Activated B cell treated with CpG ODN at 0.5 μM for 24 hours (primary cell): ENCODE data around the gene REG1B. TPM values are rescaled to one million over a fixed set of nuclear protein-coding genes. Genes with fewer than 3 reads are reported as not detected.

Experiments used
- ATAC-seq: fragments of 200-7000 bp; cut with Tn5 transposase; one replicate; pipeline ENCODE4 v1.10.0; 2021; ENCODE audit warnings: low read depth, mild to moderate bottlenecking, moderate library complexity
- CTCF ChIA-PET: fragments of 350-600 bp; sonication (Branson Sonifier 250); formaldehyde crosslinking; loops from one replicate; lab custom pipeline; 2021; ENCODE audit warnings: antibody characterized with exemption; lab: Charles Lee
- POLR2A ChIA-PET: fragments of 350-600 bp; sonication (Branson Sonifier 250); formaldehyde crosslinking; loops from one replicate; lab custom pipeline; 2021; ENCODE audit warnings: antibody characterized with exemption; lab: Charles Lee
- DNase-seq: peaks from one replicate; pipeline ENCODE4 v3.0.0; 2022
- H3K27ac Mint-ChIP-seq: one replicate; pipeline ENCODE4 v1.8.0; 2020; ENCODE audit warnings: mixed read lengths
- H3K27me3 Mint-ChIP-seq: one replicate; pipeline ENCODE4 v1.8.0; 2021; ENCODE audit warnings: mixed read lengths
- H3K36me3 Mint-ChIP-seq: one replicate; pipeline ENCODE4 v1.8.0; 2021; ENCODE audit warnings: low read depth, mixed read lengths
- H3K4me1 Mint-ChIP-seq: one replicate; pipeline ENCODE4 v1.8.0; 2021; ENCODE audit warnings: mixed read lengths
- H3K4me3 Mint-ChIP-seq: one replicate; pipeline ENCODE4 v1.8.0; 2020; ENCODE audit warnings: mild to moderate bottlenecking, mixed read lengths
- H3K9me3 Mint-ChIP-seq: one replicate; pipeline ENCODE4 v1.8.0; 2020; ENCODE audit warnings: mixed read lengths
- CTCF ChIP-seq: fragments of 200-600 bp; IDR thresholded peaks from one replicate; pipeline ENCODE4 v1.8.0; 2022; ENCODE audit warnings: antibody characterized with exemption, mild to moderate bottlenecking
- intact Hi-C: fragments of 100-400 bp; cut with micrococcal nuclease; formaldehyde crosslinking; loops from one replicate; pipeline ENCODE4 v1.15.1; 2024
- total RNA-seq: library from RNA; stranded (reverse); gene quantifications from 2 replicates; pipeline ENCODE4 v1.2.3, GENCODE V29; 2022

Gene REG1B
- total RNA-seq, 1 donor from 2014 or later = not detected

- no peak overlapping the region for H3K27ac Mint-ChIP-seq
- no peak for TF ChIP-seq CTCF
- H3K9me3 Mint-ChIP-seq = no peaks in the 10 kb centered on the region
- H3K36me3 Mint-ChIP-seq = no peaks in the 10 kb centered on the region
- POLR2A ChIA-PET = no interaction called here
- no peaks in the 10 kb centered on the region for H3K27me3 Mint-ChIP-seq
- H3K4me3 Mint-ChIP-seq = no peak overlapping the region
- intact Hi-C loops = no loop called here
- CTCF ChIA-PET = no interaction called here
- no peak for DNase-seq
- ATAC-seq = no peak
- peaks cover 19% of the 10 kb centered on the region for H3K4me1 Mint-ChIP-seq
Observed at GRCh38 chr2:79085382-79085781, 2.4 kb downstream of the REG1B start.

DNA sequence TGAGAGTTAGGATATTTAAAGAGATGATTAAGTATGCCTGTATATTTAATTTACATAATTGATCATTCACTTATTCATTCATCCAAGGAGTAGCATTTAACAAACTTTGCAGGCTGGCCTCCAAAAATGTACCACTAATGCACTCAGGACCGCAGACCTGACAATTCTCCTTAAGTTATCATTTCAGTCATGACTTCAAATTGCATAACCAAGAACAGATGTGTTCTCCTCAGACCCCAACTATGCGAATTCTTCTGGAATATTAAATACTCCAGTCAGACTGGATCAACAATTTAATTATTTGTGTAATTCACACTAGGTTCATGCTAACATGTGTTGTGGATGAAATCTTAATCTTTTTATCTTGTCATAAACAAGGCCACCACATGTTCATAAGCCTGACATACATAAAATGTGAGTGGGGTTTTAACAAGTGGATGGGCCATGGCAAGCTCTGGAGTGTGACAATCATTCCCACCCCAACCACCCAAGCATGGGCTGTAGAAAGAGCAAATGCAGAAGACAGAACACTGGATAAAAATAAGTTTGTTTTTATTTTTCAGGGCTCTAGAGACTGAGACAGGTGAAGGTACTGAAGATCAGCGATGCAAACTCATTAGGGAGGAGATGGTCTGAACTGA lies 3.2 kb downstream of the REG1B start:
- H3K27ac Mint-ChIP-seq = no peak overlapping the region
- intact Hi-C loops = no loop called here
- no peaks in the 10 kb centered on the region for H3K9me3 Mint-ChIP-seq
- ATAC-seq (no peak), DNase-seq (no peak)
- ChIA-PET POLR2A (no interaction called here), CTCF (no interaction called here)
- peak overlapping the region; percentile 32 for H3K4me3 Mint-ChIP-seq
- no peak for TF ChIP-seq CTCF
- H3K36me3 Mint-ChIP-seq = no peaks in the 10 kb centered on the region
- H3K4me1 Mint-ChIP-seq = peaks cover 23% of the 10 kb centered on the region
- H3K27me3 Mint-ChIP-seq = no peaks in the 10 kb centered on the region

- POLR2A ChIA-PET = no interaction called here
- ATAC-seq (no peak), DNase-seq (no peak)
- Mint-ChIP-seq H3K27ac (no peak overlapping the region), H3K9me3 (no peaks in the 10 kb centered on the region), H3K36me3 (no peaks in the 10 kb centered on the region), H3K4me1 (peaks cover 28% of the 10 kb centered on the region), H3K27me3 (no peaks in the 10 kb centered on the region), H3K4me3 (no peak overlapping the region)
- CTCF ChIA-PET = no interaction called here
- no peak for TF ChIP-seq CTCF
- intact Hi-C loops = no loop called here
Observed at GRCh38 chr2:79083597-79084251, 4.1 kb downstream of the REG1B start.

DNA sequence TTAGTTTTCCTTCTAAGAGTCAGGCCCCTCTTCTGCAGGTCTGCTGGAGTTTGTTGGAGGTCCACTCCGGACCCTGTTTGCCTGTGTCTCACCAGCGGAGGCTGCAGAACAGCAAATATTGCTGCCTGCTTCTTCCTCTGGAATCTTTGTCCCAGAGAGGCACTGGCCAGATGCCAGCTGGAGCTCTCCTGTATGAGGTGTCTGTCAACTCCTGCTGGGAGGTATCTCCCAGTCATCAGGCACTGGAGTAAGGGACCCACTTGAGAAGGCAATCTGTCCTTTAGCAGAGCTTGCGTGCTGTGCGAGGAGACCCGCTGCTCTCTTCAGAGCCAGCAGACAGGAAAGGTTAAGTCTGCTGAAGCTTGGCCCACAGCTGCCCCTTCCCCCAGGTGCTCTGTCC lies 4.8 kb downstream of the REG1B start:
- ChIA-PET POLR2A (no interaction called here), CTCF (no interaction called here)
- Mint-ChIP-seq H3K4me3 (no peak overlapping the region), H3K27ac (no peak overlapping the region), H3K9me3 (peaks cover 6% of the 10 kb centered on the region), H3K36me3 (no peaks in the 10 kb centered on the region), H3K4me1 (peaks cover 28% of the 10 kb centered on the region), H3K27me3 (no peaks in the 10 kb centered on the region)
- ATAC-seq (no peak), DNase-seq (no peak)
- intact Hi-C loops = no loop called here
- TF ChIP-seq CTCF = no peak

GRCh38 chr2:79071078-79071477 lies 16.7 kb downstream of the REG1B start:
- ATAC-seq = no peak
- no peaks in the 10 kb centered on the region for H3K36me3 Mint-ChIP-seq
- POLR2A ChIA-PET = no interaction called here

More at GRCh38 chr2:79071078-79071477, 16.7 kb downstream of the REG1B start:
- no peak for TF ChIP-seq CTCF
- no peak for DNase-seq
- peaks cover 3% of the 10 kb centered on the region for H3K9me3 Mint-ChIP-seq
- CTCF ChIA-PET = interaction anchor here (1.0 kb wide), 1 partner anchor 30 kb away, joined by 3 read pairs; no protein-coding TSS in a partner anchor
- intact Hi-C loops = no loop called here
- H3K4me3 Mint-ChIP-seq = no peak overlapping the region
- H3K27me3 Mint-ChIP-seq = no peaks in the 10 kb centered on the region
- H3K4me1 Mint-ChIP-seq = no peaks in the 10 kb centered on the region
- no peak overlapping the region for H3K27ac Mint-ChIP-seq
